KMS-11 (cell line): ENCODE measurements around the gene MCTP1.
"Not testable (repeated sequence)": the region's sequence is repeated elsewhere in the genome, so short reads cannot be mapped to it uniquely, and the experiment has no call there.

ENCODE experiments used
- H2AFZ ChIP-seq: fragments of 200-600 bp; sonication (generic); 2 replicates; pipeline ENCODE4 v1.6.1; 2016; ENCODE audit warnings: antibody characterized with exemption, mixed run types, low read depth
- H3K27ac ChIP-seq: fragments of 200-600 bp; sonication (generic); 2 replicates; pipeline ENCODE4 v1.6.1; 2016; ENCODE audit warnings: mild to moderate bottlenecking, mixed run types
- H3K27me3 ChIP-seq: fragments of 200-600 bp; sonication (generic); 2 replicates; pipeline ENCODE4 v1.6.1; 2017; ENCODE audit warnings: mild to moderate bottlenecking, low read depth, mixed run types, moderate library complexity; ENCODE audit not compliant: insufficient read depth
- H3K36me3 ChIP-seq: fragments of 200-600 bp; sonication (generic); 2 replicates; pipeline ENCODE4 v1.6.1; 2017; ENCODE audit warnings: mild to moderate bottlenecking, mixed run types; ENCODE audit not compliant: insufficient read depth
- H3K4me1 ChIP-seq: fragments of 200-600 bp; sonication (generic); 2 replicates; pipeline ENCODE4 v1.6.1; 2016; ENCODE audit warnings: mild to moderate bottlenecking, low read depth, mixed run types; ENCODE audit not compliant: poor library complexity, severe bottlenecking
- H3K4me2 ChIP-seq: fragments of 200-600 bp; sonication (generic); 2 replicates; pipeline ENCODE4 v1.7.0; 2016; ENCODE audit warnings: mild to moderate bottlenecking, mixed run types
- H3K4me3 ChIP-seq: fragments of 200-600 bp; sonication (generic); IDR thresholded peaks from 2 replicates; pipeline ENCODE4 v1.6.1; 2017; ENCODE audit warnings: low read depth, low read length, mixed read lengths; ENCODE audit not compliant: insufficient read depth
- H3K79me2 ChIP-seq: fragments of 200-600 bp; sonication (generic); 2 replicates; pipeline ENCODE4 v1.6.1; 2016; ENCODE audit warnings: low read depth, mixed run types; ENCODE audit not compliant: insufficient read depth
- H3K9ac ChIP-seq: fragments of 200-600 bp; sonication (generic); 2 replicates; pipeline ENCODE4 v1.6.1; 2016; ENCODE audit warnings: mild to moderate bottlenecking, mixed run types
- H4K20me1 ChIP-seq: fragments of 200-600 bp; sonication (generic); 2 replicates; pipeline ENCODE4 v1.6.1; 2016; ENCODE audit warnings: mild to moderate bottlenecking, mixed run types; ENCODE audit not compliant: insufficient read depth
- TF ChIP-seq, protein P1 (sequence below): fragments of 200-600 bp; sonication (generic); conservative IDR thresholded peaks from 2 replicates; pipeline ENCODE4 v1.6.1; 2017; ENCODE audit warnings: low read depth, mild to moderate bottlenecking, antibody characterized with exemption, low read length, moderate library complexity, mixed read lengths

The MCTP1 gene

DNA sequence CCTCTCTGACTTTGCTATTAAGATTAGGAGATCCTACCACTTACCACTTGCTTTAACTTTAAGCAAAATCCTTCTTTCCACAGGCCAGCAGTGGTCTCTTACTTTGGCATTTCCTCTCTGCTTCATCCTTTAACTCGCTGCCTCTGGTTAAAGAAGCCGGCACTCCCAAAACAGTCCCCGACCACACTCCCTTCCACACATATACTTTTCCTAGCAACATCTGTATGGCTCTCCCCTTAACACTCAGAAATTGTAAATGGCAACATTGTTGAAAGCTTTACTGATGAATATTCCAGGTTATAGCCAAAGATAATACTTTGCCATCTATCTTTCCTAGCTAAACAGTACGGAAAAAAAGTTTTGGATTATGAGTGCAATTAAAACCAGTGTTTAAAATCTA is 133.2 kb downstream of the MCTP1 start:
- H3K27ac ChIP-seq: no peak overlapping the region
- TF ChIP-seq, protein P1, sequence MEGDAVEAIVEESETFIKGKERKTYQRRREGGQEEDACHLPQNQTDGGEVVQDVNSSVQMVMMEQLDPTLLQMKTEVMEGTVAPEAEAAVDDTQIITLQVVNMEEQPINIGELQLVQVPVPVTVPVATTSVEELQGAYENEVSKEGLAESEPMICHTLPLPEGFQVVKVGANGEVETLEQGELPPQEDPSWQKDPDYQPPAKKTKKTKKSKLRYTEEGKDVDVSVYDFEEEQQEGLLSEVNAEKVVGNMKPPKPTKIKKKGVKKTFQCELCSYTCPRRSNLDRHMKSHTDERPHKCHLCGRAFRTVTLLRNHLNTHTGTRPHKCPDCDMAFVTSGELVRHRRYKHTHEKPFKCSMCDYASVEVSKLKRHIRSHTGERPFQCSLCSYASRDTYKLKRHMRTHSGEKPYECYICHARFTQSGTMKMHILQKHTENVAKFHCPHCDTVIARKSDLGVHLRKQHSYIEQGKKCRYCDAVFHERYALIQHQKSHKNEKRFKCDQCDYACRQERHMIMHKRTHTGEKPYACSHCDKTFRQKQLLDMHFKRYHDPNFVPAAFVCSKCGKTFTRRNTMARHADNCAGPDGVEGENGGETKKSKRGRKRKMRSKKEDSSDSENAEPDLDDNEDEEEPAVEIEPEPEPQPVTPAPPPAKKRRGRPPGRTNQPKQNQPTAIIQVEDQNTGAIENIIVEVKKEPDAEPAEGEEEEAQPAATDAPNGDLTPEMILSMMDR: no peak

GRCh38 chr5:95149387-95149786 is 135.5 kb downstream of the MCTP1 start:
- TF ChIP-seq, protein P1: no peak
- H3K4me1 ChIP-seq: no peaks in the 10 kb centered on the region
- no peak overlapping the region for H3K4me3 ChIP-seq
- no peaks in the 10 kb centered on the region for H3K27me3 ChIP-seq
- no peak overlapping the region for H3K9ac ChIP-seq
- no peak overlapping the region for H2AFZ ChIP-seq
- H4K20me1 ChIP-seq: no peaks in the 10 kb centered on the region
- no peaks in the 10 kb centered on the region for H3K79me2 ChIP-seq
- no peak overlapping the region for H3K27ac ChIP-seq
- no peaks in the 10 kb centered on the region for H3K36me3 ChIP-seq
- H3K4me2 ChIP-seq: no peak overlapping the region

More for the DNA sequence above, 133.2 kb downstream of the MCTP1 start:
- no peaks in the 10 kb centered on the region for H3K79me2 ChIP-seq
- no peak overlapping the region for H3K4me3 ChIP-seq
- H3K36me3 ChIP-seq: no peaks in the 10 kb centered on the region
- no peak overlapping the region for H3K4me2 ChIP-seq
- H4K20me1 ChIP-seq: no peaks in the 10 kb centered on the region
- no peaks in the 10 kb centered on the region for H3K27me3 ChIP-seq
- H2AFZ ChIP-seq: no peak overlapping the region
- no peak overlapping the region for H3K9ac ChIP-seq
- H3K4me1 ChIP-seq: no peaks in the 10 kb centered on the region

DNA sequence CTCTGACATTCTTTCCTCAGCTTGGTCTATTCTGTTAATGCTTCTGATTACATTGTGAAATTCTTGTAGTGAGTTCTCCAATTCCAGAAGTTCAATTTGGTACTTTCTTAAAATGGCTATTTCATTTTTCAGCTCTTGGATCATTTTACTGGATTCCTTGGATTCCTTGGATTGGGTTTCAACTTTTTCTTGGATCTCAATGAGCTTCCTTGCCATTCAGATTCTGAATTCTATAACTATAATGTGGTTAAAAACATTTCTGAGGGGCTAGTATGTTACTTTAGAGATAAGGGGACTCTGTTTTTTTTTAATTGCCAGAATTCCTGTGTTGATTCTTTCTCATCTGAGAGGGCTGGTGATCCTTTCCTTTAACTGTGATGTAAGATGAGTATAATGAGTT is 136.4 kb downstream of the MCTP1 start:
- Histone ChIP-seq H4K20me1 (no peaks in the 10 kb centered on the region), H3K36me3 (no peaks in the 10 kb centered on the region), H3K4me1 (no peaks in the 10 kb centered on the region), H3K4me2 (no peak overlapping the region), H2AFZ (no peak overlapping the region), H3K27me3 (no peaks in the 10 kb centered on the region), H3K27ac (no peak overlapping the region), H3K9ac (no peak overlapping the region), H3K79me2 (no peaks in the 10 kb centered on the region), H3K4me3 (no peak overlapping the region)
- TF ChIP-seq, protein P1: no peak

DNA sequence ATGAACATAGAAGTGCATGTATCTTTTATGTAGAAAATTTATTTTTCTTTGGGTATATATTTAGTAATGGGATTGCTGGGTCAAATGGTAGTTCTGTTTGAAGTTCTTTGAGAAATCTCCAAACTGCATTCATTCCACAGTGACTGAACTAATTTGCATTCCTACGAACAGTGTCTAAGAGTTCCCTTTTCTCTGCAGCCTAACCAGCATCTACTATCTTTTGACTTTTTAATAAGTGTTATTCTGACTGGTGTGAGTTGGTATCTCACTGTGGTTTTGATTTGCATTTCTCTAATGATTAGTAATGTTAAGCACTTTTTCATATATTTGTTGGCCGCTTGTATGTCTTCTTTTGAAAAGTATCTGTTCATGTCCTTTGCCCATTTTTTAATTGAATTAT is 141.0 kb downstream of the MCTP1 start:
- H2AFZ ChIP-seq, H3K4me2 ChIP-seq, H3K36me3 ChIP-seq: not testable (repeated sequence)

GRCh38 chr5:95142145-95142544 is 142.7 kb downstream of the MCTP1 start:
- Histone ChIP-seq H3K4me1 (no peaks in the 10 kb centered on the region), H3K4me3 (no peak overlapping the region), H2AFZ (no peak overlapping the region), H3K36me3 (no peaks in the 10 kb centered on the region), H3K27ac (no peak overlapping the region), H4K20me1 (no peaks in the 10 kb centered on the region), H3K4me2 (no peak overlapping the region), H3K79me2 (no peaks in the 10 kb centered on the region), H3K9ac (no peak overlapping the region), H3K27me3 (no peaks in the 10 kb centered on the region)
- TF ChIP-seq, protein P1: no peak

More for the DNA sequence above, 141.0 kb downstream of the MCTP1 start:
- H3K27me3 ChIP-seq, H4K20me1 ChIP-seq, H3K4me1 ChIP-seq, H3K9ac ChIP-seq, H3K27ac ChIP-seq, H3K4me3 ChIP-seq, H3K79me2 ChIP-seq: not testable (repeated sequence)
